DOHH2 (cell line): ENCODE results near the gene CDC26.

Experiments used
- H3F3A ChIP-seq: fragments of 200-600 bp; sonication (generic), shearing (Covaris generic); 2 replicates; pipeline ENCODE4 v1.6.0; 2016; ENCODE audit warnings: antibody characterized with exemption, mild to moderate bottlenecking; ENCODE audit not compliant: control insufficient read depth, insufficient read depth
- H3K27ac ChIP-seq: fragments of 200-600 bp; sonication (generic); 2 replicates; pipeline ENCODE4 v1.5.1; 2014; ENCODE audit warnings: low read depth, mild to moderate bottlenecking, low read length, moderate library complexity
- H3K27me3 ChIP-seq: fragments of 200-600 bp; sonication (generic); 2 replicates; pipeline ENCODE4 v1.6.1; 2014; ENCODE audit warnings: mild to moderate bottlenecking, low read length, mixed read lengths; ENCODE audit not compliant: control insufficient read depth
- H3K36me3 ChIP-seq: fragments of 200-600 bp; sonication (generic); 2 replicates; pipeline ENCODE4 v1.6.1; 2014; ENCODE audit warnings: mild to moderate bottlenecking, low read length, moderate library complexity, mixed read lengths; ENCODE audit not compliant: control insufficient read depth
- H3K4me1 ChIP-seq: fragments of 200-600 bp; sonication (generic); 2 replicates; pipeline ENCODE4 v1.6.1; 2014; ENCODE audit warnings: mild to moderate bottlenecking, low read length, mixed read lengths; ENCODE audit not compliant: control insufficient read depth
- H3K4me2 ChIP-seq: fragments of 200-600 bp; sonication (generic); 2 replicates; pipeline ENCODE4 v1.6.0; 2014; ENCODE audit warnings: mild to moderate bottlenecking, low read length, moderate library complexity
- H3K4me3 ChIP-seq: fragments of 200-600 bp; sonication (generic); 2 replicates; pipeline ENCODE4 v1.5.1; 2014; ENCODE audit warnings: mild to moderate bottlenecking, low read length, mixed read lengths
- H3K79me2 ChIP-seq: fragments of 200-600 bp; sonication (generic); 2 replicates; pipeline ENCODE4 v1.6.1; 2014; ENCODE audit warnings: mild to moderate bottlenecking, low read length, mixed read lengths; ENCODE audit not compliant: control insufficient read depth
- H3K9me2 ChIP-seq: fragments of 200-600 bp; sonication (generic); replicated peaks from 2 replicates; pipeline ENCODE4 v1.6.1; 2014; ENCODE audit warnings: mild to moderate bottlenecking, low read length, mixed read lengths; ENCODE audit not compliant: control insufficient read depth
- H3K9me3 ChIP-seq: fragments of 200-600 bp; sonication (generic); 2 replicates; pipeline ENCODE4 v1.6.1; 2014; ENCODE audit warnings: antibody characterized with exemption, low read length, mixed read lengths; ENCODE audit not compliant: control insufficient read depth, insufficient read depth
- H4K20me1 ChIP-seq: fragments of 200-600 bp; sonication (generic); 2 replicates; pipeline ENCODE4 v1.6.0; 2014; ENCODE audit warnings: low read depth, mild to moderate bottlenecking, antibody characterized with exemption, low read length, moderate library complexity; ENCODE audit not compliant: control insufficient read depth, insufficient read depth
- CTCF ChIP-seq: fragments of 200-600 bp; sonication (generic); IDR thresholded peaks from one replicate; pipeline ENCODE4 v1.5.1; 2014; ENCODE audit warnings: antibody characterized with exemption, mild to moderate bottlenecking, low read depth, low read length; ENCODE audit not compliant: poor library complexity, severe bottlenecking
- EZH2phosphoT487 ChIP-seq: fragments of 200-600 bp; sonication (generic); IDR thresholded peaks from 2 replicates; pipeline ENCODE4 v1.6.1; 2017; ENCODE audit warnings: borderline replicate concordance, mild to moderate bottlenecking, antibody characterized with exemption, low read length, moderate library complexity, mixed read lengths

Gene CDC26

GRCh38 chr9:113293285-113293878, 18.0 kb upstream of the CDC26 start:
- Histone ChIP-seq H3K36me3 (peaks cover 57% of the 10 kb centered on the region), H3K9me2 (no peaks in the 10 kb centered on the region), H3K4me3 (no peak overlapping the region), H3K9me3 (no peaks in the 10 kb centered on the region), H3K79me2 (no peaks in the 10 kb centered on the region), H3K4me2 (no peak overlapping the region), H4K20me1 (no peaks in the 10 kb centered on the region), H3K27ac (no peak overlapping the region), H3F3A (peaks cover 8% of the 10 kb centered on the region; the same call in 1 of the 2 replicates), H3K4me1 (no peaks in the 10 kb centered on the region), H3K27me3 (no peaks in the 10 kb centered on the region)
- TF ChIP-seq EZH2phosphoT487 (no peak), CTCF (no peak)

- Histone ChIP-seq H3K27ac (no peak overlapping the region), H3K27me3 (no peaks in the 10 kb centered on the region), H3K4me1 (no peaks in the 10 kb centered on the region), H3K36me3 (peaks cover 84% of the 10 kb centered on the region), H3K79me2 (no peaks in the 10 kb centered on the region), H3K4me3 (no peak overlapping the region), H4K20me1 (no peaks in the 10 kb centered on the region), H3K9me2 (no peaks in the 10 kb centered on the region), H3F3A (peaks cover 8% of the 10 kb centered on the region; the same call in 1 of the 2 replicates), H3K9me3 (no peaks in the 10 kb centered on the region), H3K4me2 (no peak overlapping the region)
- no peak for TF ChIP-seq EZH2phosphoT487
- no peak for TF ChIP-seq CTCF
Measured at GRCh38 chr9:113290052-113290607, 14.8 kb upstream of the CDC26 start.

DNA sequence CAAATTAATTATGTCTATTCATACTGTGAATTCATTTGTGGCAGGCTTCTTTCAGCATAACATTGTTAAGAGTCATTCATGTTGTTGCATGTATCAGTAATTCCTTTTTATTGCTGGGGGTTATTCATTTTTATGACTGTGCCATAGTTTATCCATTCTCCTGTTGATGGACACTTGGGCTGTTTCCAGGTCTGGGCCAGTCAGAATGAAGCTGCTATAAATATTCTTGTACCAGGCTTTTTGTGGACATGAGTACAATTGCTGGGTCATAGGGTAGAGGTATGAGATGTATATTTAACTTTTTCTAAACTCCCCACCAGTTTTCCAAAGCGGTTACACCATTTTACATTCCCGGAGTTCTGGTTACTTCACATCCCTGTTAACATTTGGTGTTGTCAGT, 13.7 kb upstream of the CDC26 start:
- Histone ChIP-seq H3K36me3 (peaks cover 92% of the 10 kb centered on the region), H3K4me3 (no peak overlapping the region), H3K79me2 (no peaks in the 10 kb centered on the region), H3K9me2 (no peaks in the 10 kb centered on the region), H3K27ac (no peak overlapping the region), H3K4me2 (no peak overlapping the region), H3F3A (peaks cover 5% of the 10 kb centered on the region; the same call in 1 of the 2 replicates), H3K9me3 (no peaks in the 10 kb centered on the region), H3K27me3 (no peaks in the 10 kb centered on the region), H4K20me1 (no peaks in the 10 kb centered on the region), H3K4me1 (no peaks in the 10 kb centered on the region)
- TF ChIP-seq CTCF (no peak), EZH2phosphoT487 (no peak)
